Astrocyte of the spinal cord (primary cell): Measurements from ENCODE around the gene FIS1.
"Not testable (repeated sequence)": the region's sequence is repeated elsewhere in the genome, so short reads cannot be mapped to it uniquely, and the experiment has no call there.

Experiments used
- DNase-seq: peaks from one replicate; pipeline ENCODE4 v3.0.0; 2011; ENCODE audit warnings: low read depth, low spot score
- H3K4me3 ChIP-seq: 2 replicates; pipeline ENCODE4 v1.5.1; 2011; ENCODE audit warnings: low read depth, mild to moderate bottlenecking, low read length, moderate library complexity
- in situ Hi-C: cut with HindIII; loops from 2 replicates; pipeline ENCODE4 v1.10.0; 2017; ENCODE audit warnings: low sequenced_read_pairs
- TF ChIP-seq, protein P1 (sequence below): IDR thresholded peaks from 2 replicates; pipeline ENCODE4 v1.5.1; 2012; ENCODE audit warnings: low read depth, mild to moderate bottlenecking, low read length, inconsistent platforms

The FIS1 gene

DNA sequence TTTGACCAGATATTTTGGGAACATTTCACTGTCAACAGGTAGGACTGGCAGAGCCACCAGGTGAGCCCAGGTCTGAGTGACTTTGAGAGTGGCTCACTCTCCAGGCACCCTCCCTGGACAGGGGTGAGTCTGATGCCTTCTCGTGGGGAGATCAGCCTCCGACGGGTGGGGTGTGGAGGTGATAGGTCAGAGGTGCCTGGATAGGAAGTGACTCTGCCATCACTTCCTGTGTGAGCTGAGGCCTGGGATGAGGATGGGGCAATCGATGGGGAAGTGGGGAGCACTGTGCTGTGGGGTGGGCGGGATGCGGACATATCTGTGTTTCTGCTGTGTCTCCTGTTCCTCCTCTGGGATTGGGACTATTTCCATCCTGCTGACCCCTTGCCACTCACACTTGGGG, 42.2 kb upstream of the FIS1 start:
- TF ChIP-seq, protein P1, sequence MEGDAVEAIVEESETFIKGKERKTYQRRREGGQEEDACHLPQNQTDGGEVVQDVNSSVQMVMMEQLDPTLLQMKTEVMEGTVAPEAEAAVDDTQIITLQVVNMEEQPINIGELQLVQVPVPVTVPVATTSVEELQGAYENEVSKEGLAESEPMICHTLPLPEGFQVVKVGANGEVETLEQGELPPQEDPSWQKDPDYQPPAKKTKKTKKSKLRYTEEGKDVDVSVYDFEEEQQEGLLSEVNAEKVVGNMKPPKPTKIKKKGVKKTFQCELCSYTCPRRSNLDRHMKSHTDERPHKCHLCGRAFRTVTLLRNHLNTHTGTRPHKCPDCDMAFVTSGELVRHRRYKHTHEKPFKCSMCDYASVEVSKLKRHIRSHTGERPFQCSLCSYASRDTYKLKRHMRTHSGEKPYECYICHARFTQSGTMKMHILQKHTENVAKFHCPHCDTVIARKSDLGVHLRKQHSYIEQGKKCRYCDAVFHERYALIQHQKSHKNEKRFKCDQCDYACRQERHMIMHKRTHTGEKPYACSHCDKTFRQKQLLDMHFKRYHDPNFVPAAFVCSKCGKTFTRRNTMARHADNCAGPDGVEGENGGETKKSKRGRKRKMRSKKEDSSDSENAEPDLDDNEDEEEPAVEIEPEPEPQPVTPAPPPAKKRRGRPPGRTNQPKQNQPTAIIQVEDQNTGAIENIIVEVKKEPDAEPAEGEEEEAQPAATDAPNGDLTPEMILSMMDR = no peak
- in situ Hi-C loops = no loop called here

DNA sequence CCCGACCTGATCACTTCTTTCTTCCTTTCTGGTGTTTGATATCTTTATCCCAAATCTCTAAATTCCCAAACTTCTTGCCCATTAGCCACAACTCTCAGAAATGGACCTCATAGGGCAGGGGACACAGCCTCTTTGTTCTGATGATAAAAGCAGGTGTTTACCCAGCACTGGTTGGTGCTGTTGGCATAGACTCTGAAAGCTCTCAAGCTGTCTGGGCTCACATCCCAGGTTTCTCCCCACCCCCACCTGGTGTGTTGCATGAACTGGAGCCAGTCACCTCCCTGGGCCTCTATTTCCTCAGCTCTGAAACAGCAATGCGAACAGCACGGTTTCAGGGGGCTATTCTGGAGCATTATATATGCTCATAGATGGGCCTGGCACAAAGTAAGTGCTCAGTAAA, 41.0 kb upstream of the FIS1 start:
- H3K4me3 ChIP-seq, DNase-seq, in situ Hi-C loops: not testable (repeated sequence)

More for the DNA sequence above, 42.2 kb upstream of the FIS1 start:
- DNase-seq = no peak
- H3K4me3 ChIP-seq = no peak overlapping the region

DNA sequence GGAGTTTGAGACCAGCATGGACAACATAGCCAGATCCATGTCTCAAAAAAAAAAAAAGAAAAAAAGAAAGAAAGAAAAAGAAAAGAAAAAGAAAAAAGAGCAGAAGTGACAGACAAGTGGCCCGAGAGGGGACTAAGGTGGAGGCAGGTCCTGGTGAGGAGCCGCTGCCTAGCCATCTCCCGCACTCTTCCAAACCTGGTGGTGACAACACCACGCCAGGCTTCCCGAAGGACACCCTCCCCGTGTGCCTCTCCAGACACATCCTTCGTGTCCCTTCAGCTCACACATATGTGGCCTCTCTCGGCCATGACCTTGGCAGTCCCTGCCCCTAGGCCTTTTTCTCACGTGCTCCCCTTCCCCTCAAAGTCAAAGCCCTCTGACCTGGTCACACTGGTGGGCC, 40.3 kb upstream of the FIS1 start:
- no peak for DNase-seq
- no peak overlapping the region for H3K4me3 ChIP-seq
- TF ChIP-seq, protein P1 = no peak
- in situ Hi-C loops = no loop called here

DNA sequence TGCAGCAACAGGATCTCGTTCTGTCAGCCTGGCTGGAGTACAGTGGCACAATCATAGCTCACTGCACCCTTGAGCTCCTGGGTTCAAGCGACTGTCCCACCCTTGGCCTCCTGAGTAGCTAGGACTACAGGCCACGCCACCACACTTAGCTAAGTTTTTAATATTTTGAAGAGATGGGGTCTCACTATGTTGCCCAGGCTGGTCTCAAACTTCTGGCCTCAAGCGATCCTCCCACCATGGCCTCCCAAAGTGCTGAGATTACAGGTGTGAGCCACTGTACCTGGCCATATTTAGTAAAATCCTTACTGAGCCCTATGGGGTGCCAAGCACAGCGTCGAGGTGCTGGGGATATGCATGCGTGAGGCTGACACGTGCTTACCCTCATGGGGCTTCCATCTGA, 36.0 kb upstream of the FIS1 start:
- DNase-seq, H3K4me3 ChIP-seq, in situ Hi-C loops: not testable (repeated sequence)

DNA sequence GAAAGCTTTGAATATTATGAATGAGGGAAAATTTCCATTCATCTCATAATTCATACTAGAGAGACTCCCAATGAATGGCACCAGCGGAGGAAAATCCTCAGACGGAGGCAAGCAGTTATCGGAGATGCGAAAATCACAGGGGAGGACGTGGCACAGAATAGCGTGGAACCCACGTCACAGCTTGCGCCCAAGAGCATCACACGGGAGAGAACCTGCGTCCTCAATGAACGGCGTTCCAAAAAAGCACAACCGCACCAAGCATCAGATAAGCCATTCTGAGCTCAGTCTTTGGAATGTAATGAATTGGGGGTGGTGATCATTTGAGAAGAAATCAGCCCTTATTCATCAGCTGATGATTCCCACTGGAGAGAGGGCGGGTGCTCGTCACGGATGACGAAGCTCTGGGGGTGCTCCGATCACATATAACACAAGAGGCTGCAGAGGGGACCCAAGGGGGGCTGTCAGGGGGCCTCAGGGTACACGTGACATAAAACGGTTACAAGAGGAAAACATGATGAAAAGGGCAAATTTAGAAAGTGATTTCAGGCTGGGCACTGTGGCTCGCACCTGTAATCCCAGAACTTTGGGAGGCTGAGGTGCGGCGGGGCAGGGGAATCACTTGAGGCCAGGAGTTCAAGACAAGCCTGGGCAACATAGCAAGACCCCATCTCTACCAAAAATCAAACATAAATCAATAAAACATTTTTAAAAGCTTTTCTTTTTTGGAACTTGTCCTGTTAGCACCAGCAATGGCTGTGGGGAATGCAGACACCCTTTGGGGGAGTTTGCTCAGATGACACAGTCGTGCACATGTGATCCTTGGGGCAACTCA, 33.8 kb upstream of the FIS1 start:
- TF ChIP-seq, protein P1 = no peak
- in situ Hi-C loops = no loop called here
- no peak for DNase-seq
- no peak overlapping the region for H3K4me3 ChIP-seq

DNA sequence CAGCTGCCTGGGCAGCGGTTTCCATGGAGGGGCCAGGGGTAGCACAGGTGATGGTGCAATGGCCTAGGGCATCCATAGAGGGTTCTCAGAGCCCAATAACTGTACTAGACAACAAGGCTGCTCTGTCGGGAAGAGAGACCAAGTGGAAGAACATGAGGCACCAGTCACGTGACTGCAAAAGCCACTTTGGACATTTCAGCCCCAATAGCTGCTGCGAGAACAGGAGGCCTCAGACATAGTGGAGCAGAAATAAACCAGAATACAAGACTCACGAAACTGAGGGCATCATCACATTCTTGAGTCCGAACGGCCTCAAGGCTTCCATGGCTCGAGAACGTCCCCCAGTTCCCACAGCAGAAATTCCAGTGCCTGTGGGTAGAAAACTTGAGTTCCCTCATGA, 32.3 kb upstream of the FIS1 start:
- in situ Hi-C loops = no loop called here
- no peak overlapping the region for H3K4me3 ChIP-seq
- no peak for DNase-seq
- TF ChIP-seq, protein P1 = no peak

DNA sequence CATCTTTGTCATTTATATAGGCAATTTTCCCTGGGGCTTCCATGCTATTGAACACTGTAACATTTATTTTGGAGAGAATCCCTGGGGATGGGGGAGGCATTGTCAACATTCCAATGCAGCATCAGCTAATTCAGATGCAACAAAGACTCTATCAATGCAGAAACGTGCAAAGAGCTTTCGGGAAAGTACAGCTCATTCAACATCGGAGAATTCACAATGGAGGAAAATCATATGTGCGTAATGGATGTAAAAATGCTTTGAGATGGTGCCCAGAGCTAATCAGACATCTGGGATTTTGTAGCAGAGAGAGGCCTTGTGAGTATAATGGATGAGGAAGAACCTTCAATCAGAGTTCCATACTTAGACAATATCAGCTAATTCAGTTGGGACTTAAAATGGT, 28.3 kb upstream of the FIS1 start:
- DNase-seq = no peak
- in situ Hi-C loops = no loop called here
- TF ChIP-seq, protein P1 = no peak
- H3K4me3 ChIP-seq = no peak overlapping the region
